Activated effector memory CD4-positive, alpha-beta T cell treated with anti-CD3 and anti-CD28 coated beads, Interleukin-2, amount 50 U/mL, for 16 hours (primary cell): Measurements from ENCODE around the gene DUSP11.

Experiments used
- DNase-seq: peaks from one replicate; pipeline ENCODE4 v3.0.0-alpha.2; 2020

Gene DUSP11

GRCh38 chr2:73716543-73717250 is 63.2 kb downstream of the DUSP11 start:
- DNase-seq, result no peak

- no peak for DNase-seq
These were observed 65.8 kb downstream of the DUSP11 start for GRCh38 chr2:73714091-73714490.
